ENCODE data around the gene EGFR. TPM values are rescaled to one million over a fixed set of nuclear protein-coding genes. Genes with fewer than 3 reads are reported as not detected.

Gene EGFR
- total and polyA plus RNA-seq, 7 donors = 3.6 to 61.5 (median 35.6) TPM

- Histone ChIP-seq H3K36me3 (no peaks in the 10 kb centered on the region), H3K9me3 (no peaks in the 10 kb centered on the region), H3K27ac (peak overlapping the region in 2 of 4 donors; percentile 75 to 86), H3K27me3 (no peaks in the 10 kb centered on the region), H3K4me1 (peaks cover 0 to 92% (median 52%) of the 10 kb centered on the region in 4 donors), H3K4me3 (no peak overlapping the region)
- 90 to 94% methylated on average over 7 of the region's 7 CpGs for WGBS, 2 donors
- intact Hi-C loops (cut with DNase I) = no loop called here
- TF ChIP-seq, protein P1, sequence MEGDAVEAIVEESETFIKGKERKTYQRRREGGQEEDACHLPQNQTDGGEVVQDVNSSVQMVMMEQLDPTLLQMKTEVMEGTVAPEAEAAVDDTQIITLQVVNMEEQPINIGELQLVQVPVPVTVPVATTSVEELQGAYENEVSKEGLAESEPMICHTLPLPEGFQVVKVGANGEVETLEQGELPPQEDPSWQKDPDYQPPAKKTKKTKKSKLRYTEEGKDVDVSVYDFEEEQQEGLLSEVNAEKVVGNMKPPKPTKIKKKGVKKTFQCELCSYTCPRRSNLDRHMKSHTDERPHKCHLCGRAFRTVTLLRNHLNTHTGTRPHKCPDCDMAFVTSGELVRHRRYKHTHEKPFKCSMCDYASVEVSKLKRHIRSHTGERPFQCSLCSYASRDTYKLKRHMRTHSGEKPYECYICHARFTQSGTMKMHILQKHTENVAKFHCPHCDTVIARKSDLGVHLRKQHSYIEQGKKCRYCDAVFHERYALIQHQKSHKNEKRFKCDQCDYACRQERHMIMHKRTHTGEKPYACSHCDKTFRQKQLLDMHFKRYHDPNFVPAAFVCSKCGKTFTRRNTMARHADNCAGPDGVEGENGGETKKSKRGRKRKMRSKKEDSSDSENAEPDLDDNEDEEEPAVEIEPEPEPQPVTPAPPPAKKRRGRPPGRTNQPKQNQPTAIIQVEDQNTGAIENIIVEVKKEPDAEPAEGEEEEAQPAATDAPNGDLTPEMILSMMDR (IDR thresholded peaks at IDR 0.05) = no peak
- TF ChIP-seq EP300 (IDR thresholded peaks at IDR 0.05) = no peak
- TF ChIP-seq POLR2AphosphoS5 (IDR thresholded peaks at IDR 0.05) = no peak
- TF ChIP-seq POLR2A (IDR thresholded peaks at IDR 0.05) = no peak
- no peak for DNase-seq
Observed at GRCh38 chr7:55083206-55083605, 64.4 kb downstream of the EGFR start.

- peaks cover 0 to 81% (median 50%) of the 10 kb centered on the region in 4 donors for H3K4me1 ChIP-seq
- no peaks in the 10 kb centered on the region for H3K27me3 ChIP-seq
- 91 to 93% methylated on average over 2 of the region's 2 CpGs for whole genome bisulfite sequencing, 2 donors
- no peaks in the 10 kb centered on the region for H3K36me3 ChIP-seq
- TF ChIP-seq POLR2A (IDR thresholded peaks at IDR 0.05) (no peak), POLR2AphosphoS5 (IDR thresholded peaks at IDR 0.05) (no peak), EP300 (IDR thresholded peaks at IDR 0.05) (no peak)
- TF ChIP-seq, protein P1 (IDR thresholded peaks at IDR 0.05) = no peak
- no peak overlapping the region for H3K27ac ChIP-seq
- intact Hi-C loops (cut with DNase I) = no loop called here
- no peak for DNase-seq
- no peak overlapping the region for H3K4me3 ChIP-seq
- H3K9me3 ChIP-seq = no peaks in the 10 kb centered on the region
Observed at GRCh38 chr7:55084307-55084706, 65.5 kb downstream of the EGFR start.

DNA sequence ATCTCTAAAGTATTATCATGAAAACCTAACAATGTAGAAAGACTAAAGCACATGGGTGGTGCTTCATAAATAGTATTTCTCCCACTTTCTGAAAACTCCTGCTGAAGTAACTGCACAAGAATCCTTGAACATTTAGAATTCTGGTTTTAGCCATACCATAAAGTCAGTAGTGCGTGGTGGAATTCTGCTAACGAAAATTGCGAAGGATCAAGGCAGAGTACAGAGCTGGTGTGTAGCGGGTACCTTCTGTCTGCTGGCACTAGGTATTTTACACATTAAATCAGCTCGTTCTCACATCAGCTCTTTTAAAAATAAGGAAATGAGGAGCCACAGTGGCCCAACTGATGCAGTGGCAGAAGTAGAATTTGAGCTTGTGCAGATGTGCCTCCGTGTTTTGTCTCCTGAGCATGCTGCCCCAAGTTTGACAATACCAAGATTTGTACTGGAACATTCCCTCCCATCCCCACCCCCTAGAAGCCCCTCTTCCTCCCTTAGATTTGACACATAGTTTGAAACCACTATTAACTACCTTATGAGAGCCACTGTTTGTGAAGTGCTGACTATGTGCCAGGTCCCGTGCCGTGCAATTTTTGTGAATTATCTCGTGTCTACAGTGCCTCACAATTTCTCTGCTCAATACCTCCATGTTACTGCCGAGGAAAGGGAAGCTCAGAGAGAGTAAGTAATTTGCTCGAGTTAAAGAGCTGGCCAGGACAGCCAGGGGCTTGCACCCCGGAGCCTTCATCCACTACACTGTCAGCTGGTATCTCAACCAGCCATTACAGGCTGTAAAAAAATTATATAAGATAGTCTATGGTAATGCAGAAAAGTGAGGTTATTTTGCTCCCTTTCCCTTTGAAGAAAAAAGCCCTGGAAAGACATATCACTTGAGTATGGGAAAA is 66.9 kb downstream of the EGFR start:
- no peak for DNase-seq
- Histone ChIP-seq H3K4me3 (peak overlapping the region in 3 of 4 donors; percentile 17 to 32 (median 28)), H3K9me3 (no peaks in the 10 kb centered on the region), H3K27me3 (no peaks in the 10 kb centered on the region), H3K4me1 (peaks cover 0 to 68% (median 45%) of the 10 kb centered on the region in 4 donors), H3K27ac (peak overlapping the region; percentile 72 to 84 (median 82)), H3K36me3 (no peaks in the 10 kb centered on the region)
- intact Hi-C loops (cut with DNase I) = no loop called here
- 79 to 86% methylated on average over 12 of the region's 12 CpGs for WGBS, 2 donors
- TF ChIP-seq EP300 (IDR thresholded peaks at IDR 0.05) (peak in 1 of 4 donors; percentile 39), POLR2AphosphoS5 (IDR thresholded peaks at IDR 0.05) (peak in 3 of 4 donors; percentile 75 to 90 (median 83))
- TF ChIP-seq, protein P1 (IDR thresholded peaks at IDR 0.05) = no peak

- no peaks in the 10 kb centered on the region for H3K36me3 ChIP-seq
- TF ChIP-seq, protein P1 (IDR thresholded peaks at IDR 0.05) = no peak
- TF ChIP-seq POLR2AphosphoS5 (IDR thresholded peaks at IDR 0.05) = peak in 2 of 4 donors; percentile 20 to 30
- DNase-seq = no peak
- intact Hi-C loops (cut with DNase I) = no loop called here
- H3K27me3 ChIP-seq = no peaks in the 10 kb centered on the region
- H3K27ac ChIP-seq = peak overlapping the region; percentile 72 to 84 (median 82)
- 28 to 71% methylated on average over 18 of the region's 18 CpGs for WGBS, 2 donors
- peaks cover 0 to 60% (median 38%) of the 10 kb centered on the region in 4 donors for H3K4me1 ChIP-seq
- H3K9me3 ChIP-seq = no peaks in the 10 kb centered on the region
- peak overlapping the region in 3 of 4 donors; percentile 17 to 32 (median 28) for H3K4me3 ChIP-seq
Observed at GRCh38 chr7:55086413-55087201, 67.8 kb downstream of the EGFR start.

Data from sigmoid colon (tissue), 7 donors.